GM23338 (cell line): Measurements from ENCODE around the gene CXCL16.

Experiments used
- CTCF ChIP-seq, 2 experiments: fragments of 200-600 bp in 1 of 2; sonication (generic) in 1 of 2; conservative IDR thresholded peaks; 2 replicates each; pipeline versions ENCODE4 v1.5.1 to v1.6.1; 2016 to 2017; ENCODE audit warnings: antibody characterized with exemption in 2 of 2, low read depth in 2 of 2, mild to moderate bottlenecking in 2 of 2, moderate library complexity in 1 of 2
- NANOG ChIP-seq: IDR thresholded peaks from 2 replicates; pipeline ENCODE4 v1.6.1; 2016; ENCODE audit warnings: antibody characterized with exemption, borderline replicate concordance
- POLR2AphosphoS5 ChIP-seq: IDR thresholded peaks from 2 replicates; pipeline ENCODE4 v1.6.1; 2016; ENCODE audit warnings: antibody characterized with exemption, low read depth

- TF ChIP-seq CTCF (conservative IDR thresholded peaks at IDR 0.05; ENCODE audit: low read depth in 2 of 2) (no peak), POLR2AphosphoS5 (no peak), NANOG (no peak)
Observed at GRCh38 chr17:4741544-4741943, 1.8 kb upstream of the CXCL16 start.
